ENCODE measurements around the gene CDC42BPB.

CDC42BPB gene, protein sequence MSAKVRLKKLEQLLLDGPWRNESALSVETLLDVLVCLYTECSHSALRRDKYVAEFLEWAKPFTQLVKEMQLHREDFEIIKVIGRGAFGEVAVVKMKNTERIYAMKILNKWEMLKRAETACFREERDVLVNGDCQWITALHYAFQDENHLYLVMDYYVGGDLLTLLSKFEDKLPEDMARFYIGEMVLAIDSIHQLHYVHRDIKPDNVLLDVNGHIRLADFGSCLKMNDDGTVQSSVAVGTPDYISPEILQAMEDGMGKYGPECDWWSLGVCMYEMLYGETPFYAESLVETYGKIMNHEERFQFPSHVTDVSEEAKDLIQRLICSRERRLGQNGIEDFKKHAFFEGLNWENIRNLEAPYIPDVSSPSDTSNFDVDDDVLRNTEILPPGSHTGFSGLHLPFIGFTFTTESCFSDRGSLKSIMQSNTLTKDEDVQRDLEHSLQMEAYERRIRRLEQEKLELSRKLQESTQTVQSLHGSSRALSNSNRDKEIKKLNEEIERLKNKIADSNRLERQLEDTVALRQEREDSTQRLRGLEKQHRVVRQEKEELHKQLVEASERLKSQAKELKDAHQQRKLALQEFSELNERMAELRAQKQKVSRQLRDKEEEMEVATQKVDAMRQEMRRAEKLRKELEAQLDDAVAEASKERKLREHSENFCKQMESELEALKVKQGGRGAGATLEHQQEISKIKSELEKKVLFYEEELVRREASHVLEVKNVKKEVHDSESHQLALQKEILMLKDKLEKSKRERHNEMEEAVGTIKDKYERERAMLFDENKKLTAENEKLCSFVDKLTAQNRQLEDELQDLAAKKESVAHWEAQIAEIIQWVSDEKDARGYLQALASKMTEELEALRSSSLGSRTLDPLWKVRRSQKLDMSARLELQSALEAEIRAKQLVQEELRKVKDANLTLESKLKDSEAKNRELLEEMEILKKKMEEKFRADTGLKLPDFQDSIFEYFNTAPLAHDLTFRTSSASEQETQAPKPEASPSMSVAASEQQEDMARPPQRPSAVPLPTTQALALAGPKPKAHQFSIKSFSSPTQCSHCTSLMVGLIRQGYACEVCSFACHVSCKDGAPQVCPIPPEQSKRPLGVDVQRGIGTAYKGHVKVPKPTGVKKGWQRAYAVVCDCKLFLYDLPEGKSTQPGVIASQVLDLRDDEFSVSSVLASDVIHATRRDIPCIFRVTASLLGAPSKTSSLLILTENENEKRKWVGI (N-terminal part only)

DNA sequence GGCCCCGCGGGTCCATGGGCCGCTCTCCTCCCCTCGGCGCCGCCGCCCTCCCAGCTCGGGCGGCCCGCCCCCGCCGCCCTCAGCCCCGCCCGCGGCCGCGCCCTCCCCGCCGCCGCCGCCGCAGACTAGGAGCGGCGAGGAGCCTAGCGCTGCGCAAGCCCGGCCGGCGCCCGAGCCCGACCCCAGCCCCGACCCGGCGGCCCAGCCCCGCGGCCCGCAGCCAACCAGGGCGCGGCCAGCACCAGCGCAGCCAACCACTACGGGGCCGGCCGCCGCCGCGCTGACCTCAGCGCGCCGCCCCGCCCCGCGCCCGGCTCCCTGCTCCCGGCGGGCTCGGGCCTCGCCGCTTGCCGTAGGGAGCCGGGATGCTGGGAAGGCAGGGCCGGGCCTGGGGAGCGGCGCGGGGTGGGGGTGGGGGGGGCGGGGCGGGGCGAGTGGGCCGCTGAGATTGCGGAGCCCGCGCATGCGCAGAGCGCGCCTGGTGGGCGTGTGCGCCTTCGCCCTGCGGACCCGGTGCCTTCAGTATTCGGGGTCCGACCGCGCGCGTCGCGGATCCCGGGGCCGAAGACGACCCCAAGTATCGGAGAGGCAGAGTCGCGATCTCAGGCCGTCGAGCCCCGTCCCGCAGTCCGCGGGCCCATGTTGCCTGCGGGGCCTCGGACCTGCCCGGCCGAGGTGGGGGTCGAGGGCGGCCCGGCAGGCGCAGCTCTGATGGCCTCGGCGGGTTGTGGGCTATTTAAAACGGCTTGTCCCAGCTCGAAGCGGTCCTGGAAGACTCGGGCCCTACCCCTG is at the start of gene CDC42BPB:
Gene CDC42BPB, minus strand, starts transcription at position 178 of the 792 bp plus-strand sequence. CDS start 376 bp downstream, outside the sequence.
- DNase-seq: peak; percentile 52 to 72

DNA sequence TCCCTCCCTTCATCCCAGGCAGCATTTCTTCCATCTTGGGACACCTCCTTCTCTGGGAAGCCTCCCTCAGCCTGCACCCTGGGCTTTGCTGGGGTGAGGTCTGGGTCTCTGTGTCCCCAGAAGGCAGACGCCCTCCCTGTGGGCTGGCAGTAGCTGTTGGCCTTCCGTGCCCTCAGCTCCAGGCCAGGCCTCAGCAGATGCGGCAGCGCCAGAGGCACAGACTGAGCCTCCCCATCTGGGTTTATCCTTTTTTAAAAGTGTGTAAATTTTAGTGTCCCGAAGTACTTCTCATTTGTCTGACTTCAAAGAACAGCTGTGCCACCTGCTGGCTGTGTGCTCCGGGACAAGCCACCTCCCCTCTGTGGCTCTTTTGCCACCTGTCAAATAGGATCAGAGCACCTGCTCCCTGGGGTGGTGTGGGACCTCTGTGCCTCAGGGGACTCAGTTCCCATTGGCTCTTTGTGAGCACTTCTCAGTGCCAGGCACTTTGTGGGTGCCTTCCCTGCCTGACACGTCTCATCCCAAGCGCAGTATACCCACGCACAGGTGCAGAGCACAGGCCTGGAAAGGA is 48.3 kb upstream of the CDC42BPB start:
- DNase-seq: no peak

DNA sequence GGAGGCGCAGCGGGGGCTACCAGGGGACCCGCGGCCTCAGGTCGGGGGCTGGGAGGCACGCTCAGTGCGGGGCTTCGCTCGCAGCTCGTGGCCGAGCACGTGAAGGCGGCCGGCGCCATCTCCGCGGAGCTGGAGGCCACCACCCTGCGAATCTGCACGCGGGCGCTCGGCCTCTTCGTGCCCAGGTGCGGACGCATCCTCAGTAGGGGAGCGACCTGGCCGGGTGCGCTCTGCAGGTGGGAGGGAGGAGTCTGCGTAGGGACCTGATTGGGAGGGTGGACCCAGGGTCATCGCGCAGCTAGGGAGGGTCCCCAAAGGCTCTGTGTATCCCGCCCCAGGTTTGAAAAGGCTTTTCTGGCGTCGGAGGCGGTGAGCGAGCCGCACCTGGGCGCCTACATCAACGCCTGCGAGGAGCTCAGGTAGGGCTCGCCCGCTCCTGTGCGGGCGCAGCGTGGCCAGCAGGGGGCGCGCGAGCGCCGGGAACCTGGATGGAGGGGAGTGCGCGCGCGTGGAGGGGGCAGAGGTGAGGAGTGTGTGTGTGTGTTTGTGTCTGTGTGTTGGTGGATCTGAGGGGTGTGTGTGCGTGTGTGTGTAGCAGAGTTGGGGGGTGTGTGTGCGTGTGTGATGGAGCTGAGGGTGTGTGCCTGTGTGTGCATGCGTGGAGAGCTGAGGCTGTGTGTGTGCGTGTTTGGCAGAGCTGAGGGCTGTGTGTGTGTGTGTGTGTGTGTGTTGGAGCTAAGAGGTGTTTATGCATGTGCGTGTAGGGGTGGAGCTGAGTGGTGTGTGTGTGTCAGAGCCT is 47.5 kb upstream of the CDC42BPB start:
- DNase-seq: peak; percentile 77 to 81

DNA sequence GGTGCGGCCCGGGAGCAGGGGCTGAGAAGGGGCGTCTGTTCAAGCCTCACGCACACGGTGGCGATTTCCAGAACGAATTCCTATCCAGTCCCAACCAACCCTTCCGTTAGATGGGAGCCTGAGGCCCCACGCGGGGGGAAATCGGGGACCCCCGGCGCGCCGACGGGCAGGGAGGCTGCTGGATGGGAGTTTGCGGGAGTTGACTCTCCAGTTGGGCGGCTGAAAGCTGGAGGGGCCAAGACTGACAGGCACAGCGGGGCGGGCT is 47.0 kb upstream of the CDC42BPB start:
- no peak for DNase-seq

DNA sequence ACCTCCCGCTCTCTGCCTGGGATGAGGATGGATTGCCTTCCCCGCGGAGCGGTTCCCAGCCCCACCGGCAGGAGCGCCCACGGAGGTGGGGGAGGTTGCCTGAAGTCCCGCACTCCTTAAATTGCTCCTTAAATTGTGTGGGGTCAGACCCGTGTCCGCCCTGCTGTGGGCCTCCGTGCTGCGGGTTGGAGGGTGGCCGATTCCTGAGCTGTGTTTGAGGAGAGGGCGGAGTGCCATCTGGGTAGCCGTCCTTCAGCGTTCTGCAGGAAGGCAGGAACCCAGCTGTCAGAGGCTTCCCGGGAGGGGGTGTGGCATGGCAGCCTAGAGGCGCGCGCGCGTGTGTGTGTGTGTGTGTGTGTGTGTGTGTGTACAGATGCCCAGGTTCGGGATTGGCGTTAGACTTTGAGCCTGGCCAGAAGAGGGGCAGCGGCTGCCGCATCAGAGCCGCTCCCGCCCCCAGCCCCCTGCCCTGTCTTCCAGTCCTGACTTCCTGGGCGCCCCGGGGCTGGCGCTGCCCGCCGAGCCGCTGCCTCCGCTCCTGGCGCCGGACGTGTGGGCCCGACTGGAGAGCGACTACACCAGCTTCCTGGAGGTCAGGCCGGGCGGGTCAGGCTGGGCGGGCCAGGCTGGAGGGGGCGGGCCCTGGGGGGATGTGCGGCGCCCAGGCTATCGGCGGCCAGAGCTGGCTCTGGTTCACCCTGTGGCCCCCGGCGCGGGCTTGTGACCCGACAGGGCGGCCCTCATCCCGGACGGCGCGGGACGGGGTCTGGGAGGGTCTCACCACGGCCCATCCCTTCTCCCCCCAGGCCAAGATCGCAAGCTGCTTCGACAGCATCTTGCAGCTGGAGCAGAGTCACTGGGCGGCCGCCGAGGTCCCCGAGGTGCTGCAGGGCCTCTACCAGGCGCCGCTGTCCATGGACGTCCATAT is 46.4 kb upstream of the CDC42BPB start:
- peak in 1 of 2 donors; percentile 36 for DNase-seq

DNA sequence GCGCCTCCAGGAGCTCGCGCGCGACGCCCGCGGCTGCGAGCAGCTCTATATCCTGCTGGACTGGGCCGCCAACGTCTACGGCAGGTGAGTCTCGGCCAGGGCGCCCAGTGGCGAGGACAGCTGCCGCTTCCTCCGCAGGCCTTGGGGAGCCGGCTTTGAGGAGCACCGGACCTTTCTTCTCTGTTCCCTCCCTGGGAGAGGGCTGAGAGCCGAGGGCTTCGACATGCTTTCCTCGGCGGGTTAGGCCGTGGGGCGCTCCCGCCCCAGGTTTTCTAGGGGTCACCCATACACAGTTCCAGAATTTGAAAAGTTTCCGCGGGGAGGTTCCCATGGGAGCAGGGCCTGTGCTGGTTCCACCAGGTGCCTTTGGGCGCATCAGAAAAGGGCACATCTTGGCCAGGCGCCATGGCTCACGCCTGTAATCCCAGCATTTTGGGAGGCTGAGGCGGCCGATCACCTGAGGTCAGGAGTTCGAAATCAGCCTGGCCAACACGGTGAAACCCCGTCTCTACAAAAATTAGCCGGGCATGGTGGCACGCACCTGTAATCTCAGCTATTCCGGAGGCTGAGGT is 45.4 kb upstream of the CDC42BPB start:
- DNase-seq: no peak

DNA sequence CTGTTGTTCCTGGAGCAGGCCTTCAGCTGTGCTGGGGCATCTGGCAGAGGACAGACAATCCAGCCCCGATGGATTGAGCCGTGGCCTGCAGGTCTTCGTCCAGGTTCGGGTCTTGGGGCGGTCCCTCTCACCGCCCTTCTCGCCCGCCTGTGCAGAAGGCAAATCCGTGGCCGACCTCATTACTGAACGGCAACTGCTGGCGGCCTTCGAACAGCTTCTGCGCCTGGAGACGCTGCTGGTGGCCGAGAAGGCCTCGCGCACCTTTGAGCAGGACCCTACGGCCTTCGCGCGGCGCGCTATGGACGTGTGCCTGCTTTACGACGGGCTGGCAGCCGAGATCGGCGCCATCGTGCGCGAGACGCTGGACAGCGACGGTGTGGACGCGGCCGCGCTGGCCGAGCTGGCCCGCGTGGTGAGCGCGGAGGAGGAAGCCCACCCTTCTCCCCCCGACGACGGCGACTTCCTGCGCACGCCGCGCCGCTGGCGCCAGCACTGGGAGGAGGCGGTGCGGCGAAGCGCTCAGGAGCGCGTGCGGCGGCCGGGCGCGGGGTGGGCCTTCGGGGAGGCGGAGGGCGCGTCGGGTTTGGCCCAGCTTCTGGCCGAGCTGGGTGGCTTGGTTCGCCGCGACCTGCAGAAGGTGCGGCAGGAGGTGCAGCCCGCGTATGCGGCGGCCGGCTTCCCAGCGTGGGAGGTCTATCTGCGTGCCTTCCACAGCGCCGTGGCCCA is 44.8 kb upstream of the CDC42BPB start:
- no peak for DNase-seq

DNA sequence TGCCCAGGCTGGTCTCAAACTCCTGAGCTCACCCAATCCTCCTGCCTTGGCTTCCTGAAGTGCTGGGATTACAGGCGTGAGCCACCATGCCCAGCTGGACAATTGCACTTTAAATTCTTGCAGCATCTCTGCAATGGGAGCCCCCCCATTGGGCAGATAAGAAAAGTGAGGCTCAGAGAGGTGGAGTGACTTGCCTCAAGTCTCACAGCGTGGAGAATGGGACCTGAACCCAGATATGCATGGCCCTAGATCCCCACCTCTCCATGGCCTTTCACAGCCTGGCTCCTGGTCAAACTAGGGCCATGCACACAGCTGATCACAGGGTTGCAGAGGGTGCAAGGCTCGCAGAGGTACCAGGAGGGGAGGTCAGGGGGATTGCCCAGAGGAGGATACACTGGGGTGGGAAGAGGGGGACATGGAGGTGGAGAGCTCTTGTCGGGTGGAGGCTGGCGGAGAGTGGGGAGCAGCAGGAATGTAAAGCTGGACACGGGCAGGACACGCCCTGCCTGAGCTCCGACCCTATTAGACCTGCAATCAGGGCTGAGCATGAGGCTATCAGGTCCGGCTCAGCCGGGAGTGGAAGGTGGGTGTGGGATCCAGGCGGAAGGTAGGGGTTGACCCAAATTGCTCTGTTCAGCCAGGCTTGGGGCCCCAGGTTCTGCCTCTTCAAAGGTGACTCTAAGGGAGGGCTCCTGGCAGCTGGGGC is 44.1 kb upstream of the CDC42BPB start:
- no peak for DNase-seq

DNA sequence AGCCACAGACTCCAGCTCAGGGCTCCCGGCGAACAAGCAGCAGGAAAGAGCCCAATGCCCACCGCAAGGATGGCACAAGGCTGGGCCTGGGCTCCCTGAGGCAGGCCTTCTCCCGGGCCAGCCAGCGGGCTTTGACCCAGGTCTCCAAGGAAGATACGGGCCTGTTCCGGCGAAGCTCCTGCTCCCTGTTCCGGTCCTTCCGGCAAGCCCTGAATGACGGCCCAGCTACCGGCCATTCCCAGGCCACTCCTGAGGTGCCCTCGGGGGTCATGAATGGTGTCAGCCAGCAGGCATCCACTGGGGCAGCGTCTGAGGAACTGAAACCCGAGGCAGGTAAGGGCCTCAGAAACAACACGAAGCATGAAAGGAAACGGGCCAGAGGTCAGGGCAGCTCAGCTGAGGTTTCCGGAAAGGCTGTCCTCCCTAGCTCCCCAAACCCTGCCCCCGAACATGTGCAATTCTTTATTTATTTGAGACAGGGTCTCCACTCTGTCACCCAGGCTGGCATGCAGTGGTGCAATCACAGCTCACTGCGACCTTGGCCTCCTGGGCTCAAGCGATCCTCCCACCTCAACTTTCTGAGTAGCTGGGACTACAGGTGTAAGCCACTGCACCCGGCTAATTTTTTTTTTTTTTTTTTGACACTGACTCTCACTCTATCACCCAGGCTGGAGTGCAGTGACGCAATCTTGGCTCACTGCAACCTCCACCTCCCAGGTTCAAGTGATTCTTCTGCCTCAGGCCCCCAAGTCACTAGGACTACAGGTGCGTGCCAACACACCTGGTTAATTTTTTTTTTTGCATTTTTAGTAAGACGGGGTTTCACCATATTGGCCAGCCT is 43.2 kb upstream of the CDC42BPB start:
- no peak for DNase-seq

DNA sequence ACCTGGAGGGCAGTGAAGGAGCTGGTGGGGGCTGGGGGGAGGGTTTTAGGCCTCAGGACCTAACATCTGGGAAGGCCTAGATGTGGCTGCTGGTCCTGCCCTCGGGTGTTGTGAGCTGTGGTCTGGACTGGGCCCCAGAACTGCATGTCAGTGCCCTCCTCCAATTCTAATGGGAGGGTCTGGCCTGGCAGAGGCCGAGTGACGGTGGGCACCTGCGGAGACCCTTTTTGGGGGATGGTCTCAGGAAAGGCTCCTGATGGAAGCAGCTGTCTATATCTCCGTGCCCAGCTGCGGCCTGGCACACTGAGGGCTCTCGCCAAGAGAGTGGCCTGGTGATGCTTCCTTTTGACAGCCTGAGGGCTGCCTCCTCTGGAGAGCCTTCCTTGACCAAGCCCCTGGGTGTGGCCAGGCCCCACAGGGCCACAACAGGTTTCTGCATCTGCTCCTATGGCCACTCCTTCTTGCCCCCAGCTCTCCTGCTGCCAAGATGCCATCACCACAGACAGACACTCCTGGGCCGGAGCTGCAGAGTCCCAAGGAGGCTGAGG is 42.5 kb upstream of the CDC42BPB start:
- DNase-seq: no peak

DNA sequence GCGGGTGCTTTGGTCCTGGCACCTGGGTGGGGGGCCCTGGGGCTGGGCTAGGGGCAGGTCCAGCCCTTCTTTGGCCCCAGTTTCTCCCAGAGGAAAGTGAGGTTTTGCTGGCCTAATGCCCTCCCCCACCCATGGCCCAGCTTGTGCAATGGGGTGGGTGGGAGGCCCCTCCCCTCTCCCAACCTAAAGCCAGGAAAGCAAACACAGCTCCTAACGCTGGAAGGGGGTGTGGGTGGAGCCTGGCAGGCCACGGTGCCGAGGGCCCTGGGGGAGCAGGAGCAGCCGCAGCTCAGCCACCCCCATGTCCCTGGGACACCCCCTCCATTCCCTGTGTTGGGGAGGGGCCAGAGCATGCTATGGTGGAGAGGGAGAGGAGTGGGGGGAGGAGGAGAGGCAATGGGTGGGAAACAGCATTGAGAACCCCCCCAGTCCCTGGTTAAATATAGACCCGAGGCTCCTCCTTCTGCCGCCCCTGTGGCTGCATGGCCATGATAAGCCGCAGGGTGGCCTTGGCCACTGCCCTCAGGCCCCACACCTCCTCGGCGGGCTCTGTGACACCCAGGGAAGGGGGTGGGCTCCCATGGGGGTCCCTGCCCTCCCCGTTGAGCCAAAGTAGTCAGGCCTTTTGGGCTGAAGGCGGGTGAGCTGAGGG is 41.9 kb upstream of the CDC42BPB start:
- DNase-seq: no peak

DNA sequence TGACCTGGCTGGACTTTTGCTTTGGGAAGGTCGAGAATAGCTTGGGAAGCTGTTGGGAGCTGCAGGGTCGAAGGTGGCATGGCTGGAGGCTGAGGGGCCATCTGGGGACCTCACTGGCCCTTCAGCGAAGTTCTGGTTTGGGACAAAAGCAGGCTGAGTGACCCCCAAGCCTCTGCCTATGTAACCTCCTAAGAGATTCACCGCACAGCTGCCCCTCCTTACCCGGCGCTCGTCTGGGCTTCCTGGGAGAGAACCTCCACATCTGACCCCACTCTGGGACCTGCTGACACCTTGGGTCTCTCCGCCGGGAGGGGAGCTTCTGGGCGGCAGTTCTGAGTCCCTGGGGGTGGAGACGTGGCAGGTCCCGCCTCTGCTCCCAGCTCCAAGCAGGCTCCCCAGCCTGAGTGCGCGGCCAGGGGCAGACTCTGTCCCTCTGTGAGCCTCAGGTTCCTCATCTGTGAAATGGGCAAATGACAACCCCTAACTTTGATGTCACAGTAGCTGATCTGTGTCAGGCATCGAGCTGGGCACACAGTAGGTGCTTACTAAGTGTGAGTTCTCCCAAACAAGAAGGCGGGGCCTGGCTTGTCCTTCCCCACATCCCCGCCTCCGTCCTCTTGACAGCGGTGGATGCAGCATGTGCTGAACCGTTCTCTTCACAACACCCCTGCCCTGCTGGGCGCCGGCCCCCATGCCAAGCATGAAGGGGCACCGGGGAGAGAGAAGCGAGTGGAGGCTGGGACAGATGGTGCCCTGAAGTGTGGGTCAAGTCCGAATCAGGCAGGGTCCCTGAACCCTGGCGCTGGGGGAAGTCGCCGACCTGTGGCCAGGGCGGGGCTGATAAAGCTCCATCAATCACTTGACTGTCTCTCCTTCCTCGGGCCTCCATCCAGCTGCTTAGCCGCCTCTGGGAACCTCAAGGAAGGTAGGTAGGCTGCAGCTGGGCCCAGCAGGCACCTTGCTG is 40.9 kb upstream of the CDC42BPB start:
- no peak for DNase-seq

DNA sequence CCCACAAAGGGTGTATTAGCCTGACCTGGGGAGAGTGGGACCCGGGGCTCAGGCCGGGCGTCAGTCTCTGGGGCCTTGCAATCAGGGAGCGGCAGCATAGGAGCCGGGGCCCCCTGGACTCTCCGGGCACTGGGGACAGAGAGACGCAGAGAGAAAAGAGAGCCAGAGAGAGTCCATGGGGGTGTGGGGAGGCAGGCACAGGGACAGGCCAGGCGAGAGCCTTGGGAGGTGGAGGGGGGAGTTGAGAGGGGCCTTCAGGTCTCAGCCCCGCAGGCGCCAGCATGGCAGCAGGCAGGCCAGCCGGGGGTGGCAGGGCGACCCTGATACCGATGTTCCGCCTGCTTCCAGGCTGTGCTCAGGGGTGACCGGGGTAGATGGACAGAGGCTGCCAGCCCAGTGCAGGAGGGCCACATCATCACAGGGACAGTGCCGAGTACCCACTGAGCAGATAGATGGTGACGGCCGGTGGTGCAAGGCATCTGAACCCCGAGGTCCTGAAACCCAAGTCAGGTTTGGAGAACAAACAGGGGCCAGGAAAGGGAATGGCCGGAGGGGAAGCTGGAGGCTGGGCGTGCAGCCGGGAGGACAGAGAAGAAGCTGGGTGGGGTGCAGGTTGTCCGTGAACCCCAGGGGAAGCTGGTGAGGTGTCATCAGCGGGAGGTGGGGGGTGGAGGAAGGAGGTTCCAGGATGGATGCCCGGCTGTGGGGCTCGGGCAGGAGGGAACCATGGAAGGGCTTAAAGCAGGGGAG is 40.1 kb upstream of the CDC42BPB start:
- no peak for DNase-seq

DNA sequence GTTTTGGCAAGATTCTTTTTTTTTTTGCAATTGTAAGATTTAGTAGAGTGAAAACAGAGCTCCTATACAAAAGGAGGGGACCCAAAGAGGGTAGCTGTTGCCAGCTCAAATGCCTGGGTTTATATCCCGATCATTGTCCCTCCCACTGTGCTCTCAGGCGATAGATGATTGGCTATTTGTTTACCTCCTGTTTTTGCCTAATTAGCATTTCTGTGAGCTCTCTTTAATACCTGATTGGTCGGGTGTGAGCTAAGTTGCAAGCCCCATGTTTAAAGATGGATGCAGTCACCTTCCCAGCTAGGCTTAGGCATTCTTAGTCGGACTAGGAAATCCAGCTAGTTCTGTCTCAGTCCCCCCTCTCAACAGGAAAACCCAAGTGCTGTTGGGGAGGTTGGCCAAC is 39.0 kb upstream of the CDC42BPB start:
- no peak for DNase-seq
